SK-N-MC (cell line): Measurements from ENCODE around the gene ABHD12.

Source experiments
- EZH2 ChIP-seq: fragments of 200-600 bp; sonication (generic); IDR thresholded peaks from one replicate; pipeline ENCODE4 v1.6.1; 2017; ENCODE audit warnings: antibody characterized with exemption
- POLR2AphosphoS5 ChIP-seq: IDR thresholded peaks from 2 replicates; pipeline ENCODE4 v1.6.1; 2012; ENCODE audit warnings: mild to moderate bottlenecking, low read depth, low read length, borderline replicate concordance

- TF ChIP-seq EZH2, result no peak
- TF ChIP-seq POLR2AphosphoS5, result no peak
Observed at GRCh38 chr20:25299806-25300205, 90.8 kb downstream of the ABHD12 start.
